ENCODE measurements around the gene MYO19. TPM values are rescaled to one million over a fixed set of nuclear protein-coding genes. Genes with fewer than 3 reads are reported as not detected.

MYO19 gene, protein sequence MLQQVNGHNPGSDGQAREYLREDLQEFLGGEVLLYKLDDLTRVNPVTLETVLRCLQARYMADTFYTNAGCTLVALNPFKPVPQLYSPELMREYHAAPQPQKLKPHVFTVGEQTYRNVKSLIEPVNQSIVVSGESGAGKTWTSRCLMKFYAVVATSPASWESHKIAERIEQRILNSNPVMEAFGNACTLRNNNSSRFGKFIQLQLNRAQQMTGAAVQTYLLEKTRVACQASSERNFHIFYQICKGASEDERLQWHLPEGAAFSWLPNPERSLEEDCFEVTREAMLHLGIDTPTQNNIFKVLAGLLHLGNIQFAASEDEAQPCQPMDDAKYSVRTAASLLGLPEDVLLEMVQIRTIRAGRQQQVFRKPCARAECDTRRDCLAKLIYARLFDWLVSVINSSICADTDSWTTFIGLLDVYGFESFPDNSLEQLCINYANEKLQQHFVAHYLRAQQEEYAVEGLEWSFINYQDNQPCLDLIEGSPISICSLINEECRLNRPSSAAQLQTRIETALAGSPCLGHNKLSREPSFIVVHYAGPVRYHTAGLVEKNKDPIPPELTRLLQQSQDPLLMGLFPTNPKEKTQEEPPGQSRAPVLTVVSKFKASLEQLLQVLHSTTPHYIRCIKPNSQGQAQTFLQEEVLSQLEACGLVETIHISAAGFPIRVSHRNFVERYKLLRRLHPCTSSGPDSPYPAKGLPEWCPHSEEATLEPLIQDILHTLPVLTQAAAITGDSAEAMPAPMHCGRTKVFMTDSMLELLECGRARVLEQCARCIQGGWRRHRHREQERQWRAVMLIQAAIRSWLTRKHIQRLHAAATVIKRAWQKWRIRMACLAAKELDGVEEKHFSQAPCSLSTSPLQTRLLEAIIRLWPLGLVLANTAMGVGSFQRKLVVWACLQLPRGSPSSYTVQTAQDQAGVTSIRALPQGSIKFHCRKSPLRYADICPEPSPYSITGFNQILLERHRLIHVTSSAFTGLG
- total RNA-seq (2022; extraction: Qiagen RNA extraction), result 49.7 to 55.1 TPM (median 53.9 TPM) in 5 replicates

DNA sequence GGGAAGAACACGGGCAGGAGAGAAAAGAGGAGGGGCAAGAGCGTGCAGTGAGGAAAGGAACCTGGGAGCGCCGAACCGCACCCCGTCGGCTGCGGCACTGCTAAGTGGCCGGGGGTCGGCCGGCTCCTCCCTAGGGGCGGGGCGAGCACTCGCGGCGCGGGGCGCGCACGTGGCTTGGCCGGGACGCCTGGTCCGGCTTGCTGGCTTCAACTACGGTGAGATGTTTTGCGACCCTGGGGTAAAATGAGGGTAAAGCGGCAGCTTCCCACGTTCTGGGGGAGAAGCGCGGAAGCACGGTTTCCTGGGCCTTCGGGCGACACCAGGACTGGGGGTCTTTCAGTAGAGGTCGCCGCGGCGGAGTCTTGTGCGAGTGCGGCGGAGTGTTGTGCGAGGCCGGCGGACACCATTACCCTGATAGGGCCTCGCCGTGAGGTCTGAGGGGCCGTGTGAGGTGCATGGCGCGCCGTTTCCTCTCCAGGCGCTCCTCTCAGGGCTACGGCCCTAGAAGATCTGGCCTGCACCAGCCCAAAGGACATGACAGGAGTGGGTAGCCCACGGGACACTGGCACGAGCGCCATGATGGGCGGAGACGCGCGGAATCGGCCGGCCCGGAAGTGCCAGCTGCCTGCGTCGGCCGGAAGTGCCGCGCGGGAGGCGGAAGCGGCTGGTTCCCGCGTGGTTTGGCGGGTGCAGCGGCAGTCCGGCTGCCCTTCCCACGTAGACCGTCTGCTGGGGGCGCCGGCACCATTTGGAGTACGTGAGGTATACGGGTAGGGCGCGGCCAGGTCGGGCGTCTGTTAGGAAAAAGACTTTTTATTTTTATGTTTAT is at the start of gene MYO19, which contains the start of gene PIGW:
Gene MYO19, minus strand, starts transcription at position 29 of the 829 bp plus-strand sequence. CDS start 2,330 bp downstream, outside the sequence.
Gene PIGW, plus strand, starts transcription at position 148 of the 829 bp plus-strand sequence. CDS start 2,115 bp downstream, outside the sequence.

DNA sequence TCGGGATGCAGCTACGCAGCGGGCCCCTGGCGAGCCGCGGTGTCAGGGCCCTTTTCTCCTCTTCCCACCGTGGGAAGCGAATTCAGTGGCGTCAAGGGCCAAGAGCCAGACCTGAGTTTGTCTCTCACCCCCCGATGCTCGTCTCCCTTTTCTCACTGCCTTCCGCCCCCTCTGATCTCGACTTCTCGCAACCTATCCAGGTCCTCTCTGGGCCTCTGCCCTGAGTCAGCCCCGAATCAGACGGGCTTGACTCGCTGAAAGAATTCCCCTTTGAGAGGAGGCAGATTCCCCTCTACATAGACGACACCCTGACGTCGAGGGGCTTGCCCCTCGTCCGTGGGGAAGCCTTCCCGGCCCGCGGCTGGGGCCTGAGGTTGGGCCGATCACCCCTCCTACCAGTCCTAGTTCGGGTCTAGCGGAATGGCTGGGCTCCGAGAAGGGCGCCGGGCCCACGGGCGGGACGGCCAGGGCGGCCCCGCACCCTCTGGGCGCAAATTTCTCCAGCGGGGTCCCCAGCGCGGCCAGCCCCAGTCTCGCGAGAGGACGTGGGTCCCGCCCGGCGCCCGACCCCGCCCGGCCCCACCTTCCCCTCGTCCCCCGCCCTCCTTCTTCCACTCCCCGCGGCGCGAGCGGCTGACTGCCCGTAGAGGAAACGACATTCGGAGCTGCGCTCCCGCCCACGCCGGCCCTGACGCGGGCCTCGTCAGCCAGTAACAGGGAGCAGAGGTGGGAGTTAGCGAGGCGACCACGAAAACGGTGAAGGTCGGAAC is 9.8 kb upstream of the MYO19 start, which contains the start of gene GGNBP2:
Gene GGNBP2, plus strand, starts transcription at position 613 of the 770 bp plus-strand sequence. CDS start 806 bp downstream, outside the sequence.

DNA sequence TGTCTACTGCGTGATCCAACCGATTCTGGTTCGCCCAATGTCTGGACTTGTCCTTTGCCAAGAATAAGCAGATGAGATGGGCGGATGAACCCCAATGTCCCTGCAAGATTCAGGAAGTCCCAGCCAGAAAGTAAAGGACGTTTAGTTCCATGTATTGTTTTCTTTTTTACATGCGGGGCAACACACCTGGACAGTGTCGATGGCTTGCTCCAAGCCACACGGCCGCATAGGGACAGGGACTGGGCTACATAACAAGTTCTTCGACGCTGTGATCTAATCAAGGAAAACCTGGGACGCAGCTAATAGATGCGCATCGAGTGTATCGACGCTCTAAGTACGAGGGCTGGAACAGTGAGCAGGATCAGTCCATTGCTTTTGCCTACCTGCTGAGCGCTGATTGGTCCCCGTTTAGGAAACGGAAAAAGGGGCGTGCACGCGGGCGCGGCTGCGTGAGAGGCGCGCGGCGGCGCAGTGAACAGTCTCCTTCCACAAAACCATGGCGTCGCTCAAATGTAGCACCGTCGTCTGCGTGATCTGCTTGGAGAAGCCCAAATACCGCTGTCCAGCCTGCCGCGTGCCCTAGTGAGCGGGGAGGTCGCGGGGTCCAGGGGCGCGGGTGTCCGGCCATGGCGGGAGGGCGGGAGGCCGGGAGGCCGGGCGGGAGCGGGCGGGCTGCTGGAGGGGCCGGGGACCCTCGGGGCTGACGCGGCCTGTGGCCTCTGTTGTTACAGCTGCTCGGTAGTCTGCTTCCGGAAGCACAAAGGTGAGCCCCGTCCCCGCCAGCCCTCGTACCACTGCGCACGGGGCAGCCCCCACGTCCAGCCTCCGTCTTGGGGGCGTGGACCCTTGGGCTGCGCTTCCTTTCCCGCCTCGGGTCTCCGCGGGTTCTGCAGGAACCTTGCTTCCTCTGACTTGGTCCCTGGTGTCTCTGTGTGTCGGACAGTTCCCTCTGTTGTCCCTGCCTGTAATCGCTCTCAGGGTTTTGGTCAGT is 48.2 kb downstream of the MYO19 start, which contains the start of gene ZNHIT3:
Gene ZNHIT3, plus strand, starts transcription at position 478 of the 991 bp plus-strand sequence. Its CDS starts 19 bp downstream, at position 497.

Other genes with a start within 250 kb of the MYO19 start
- not detected in 5 replicates for gene TBC1D3G, start 211.0 kb downstream of the MYO19 start, total RNA-seq (2022; extraction: Qiagen RNA extraction)
- gene TBC1D3H, start 146.4 kb downstream of the MYO19 start, total RNA-seq (2022; extraction: Qiagen RNA extraction), result not detected in 5 replicates
- 77.6 to 80.9 TPM (median 80.0 TPM) in 5 replicates for gene ZNHIT3, start 48.2 kb downstream of the MYO19 start, total RNA-seq (2022; extraction: Qiagen RNA extraction)
- 22.5 to 27.3 TPM (median 22.9 TPM) in 5 replicates for gene PIGW, start 119 bp upstream of the MYO19 start, total RNA-seq (2022; extraction: Qiagen RNA extraction)
- gene GGNBP2, start 10.1 kb upstream of the MYO19 start, total RNA-seq (2022; extraction: Qiagen RNA extraction), result 60.3 to 70.8 TPM (median 62.0 TPM) in 5 replicates
- gene DHRS11, start 57.0 kb upstream of the MYO19 start, total RNA-seq (2022; extraction: Qiagen RNA extraction), result 6.0 to 9.0 TPM (median 8.5 TPM) in 5 replicates
- 12.3 to 15.5 TPM (median 15.1 TPM) in 5 replicates for gene MRM1, start 66.7 kb upstream of the MYO19 start, total RNA-seq (2022; extraction: Qiagen RNA extraction)